SK-N-SH (cell line): ENCODE data around the gene INSC. TPM values are rescaled to one million over a fixed set of nuclear protein-coding genes. Genes with fewer than 3 reads are reported as not detected.

Experiments
- CTCF ChIA-PET: fragments of 300-600, 350-600 bp; formaldehyde crosslinking; extraction: SDS; loops from one replicate; lab custom pipeline; 2021; lab: Yijun Ruan, JAX
- POLR2A ChIA-PET: fragments of 350-600 bp; sonication (Branson Sonifier 250); formaldehyde crosslinking; extraction: SDS; loops from one replicate; lab custom pipeline; 2020; ENCODE audit warnings: antibody characterized with exemption, inconsistent platforms; lab: Yijun Ruan, JAX
- DNase-seq: peaks from one replicate; pipeline ENCODE4 v3.0.0; 2012
- H2AFZ ChIP-seq: fragments of 200-600 bp; sonication (generic); 2 replicates; pipeline ENCODE4 v1.8.1; 2016; ENCODE audit warnings: antibody characterized with exemption, mild to moderate bottlenecking, low read depth
- H3F3A ChIP-seq: fragments of 200-600 bp; sonication (generic); replicated peaks from 2 replicates; pipeline ENCODE3; 2016; ENCODE audit warnings: antibody characterized with exemption, mild to moderate bottlenecking; ENCODE audit not compliant: insufficient read depth
- H3K27ac ChIP-seq, 2 experiments: fragments of 200-500 bp in 1 of 2; fragments of 200-600 bp in 1 of 2; sonication (Bioruptor generic) in 1 of 2; sonication (generic), shearing (Covaris generic) in 1 of 2; 2 replicates each; pipeline versions ENCODE4 v1.5.1 to v1.6.1; 2014 to 2016; ENCODE audit warnings: low read depth in 2 of 2, inconsistent platforms in 1 of 2, low read length in 1 of 2, mild to moderate bottlenecking in 1 of 2, mixed read lengths in 1 of 2
- H3K27me3 ChIP-seq: fragments of 200-600 bp; sonication (generic), shearing (Covaris generic); 2 replicates; pipeline ENCODE4 v1.6.1; 2016; ENCODE audit warnings: mixed run types; ENCODE audit not compliant: insufficient read depth
- H3K36me3 ChIP-seq, 2 experiments: fragments of 200-500 bp in 1 of 2; fragments of 200-600 bp in 1 of 2; sonication (Bioruptor generic) in 1 of 2; sonication (generic) in 1 of 2; replicated peaks in 1 of 2; 2 replicates each; pipeline versions ENCODE3 to v1.5.1; 2014 to 2016; ENCODE audit warnings: low read length in 1 of 2, mild to moderate bottlenecking in 1 of 2; ENCODE audit not compliant: insufficient read depth in 2 of 2, control insufficient read depth in 1 of 2
- H3K4me1 ChIP-seq, 2 experiments: fragments of 200-500 bp in 1 of 2; fragments of 200-600 bp in 1 of 2; sonication (Bioruptor generic) in 1 of 2; sonication (generic), shearing (Covaris generic) in 1 of 2; 2 replicates each; pipeline versions ENCODE4 v1.5.1 to v1.6.1; 2014 to 2016; ENCODE audit warnings: low read depth in 1 of 2, low read length in 1 of 2, mixed run types in 1 of 2; ENCODE audit not compliant: insufficient read depth in 2 of 2, control insufficient read depth in 1 of 2
- H3K4me2 ChIP-seq: fragments of 200-600 bp; sonication (generic), shearing (Covaris generic); 2 replicates; pipeline ENCODE4 v1.6.1; 2017; ENCODE audit warnings: mixed run types
- H3K4me3 ChIP-seq, 2 experiments: fragments of 200-500 bp in 1 of 2; fragments of 200-600 bp in 1 of 2; sonication (Bioruptor generic) in 1 of 2; sonication (generic), shearing (Covaris generic) in 1 of 2; 2 replicates each; pipeline versions ENCODE4 v1.5.1 to v1.8.1; 2014 to 2016; ENCODE audit warnings: low read depth in 2 of 2, inconsistent platforms in 1 of 2, low read length in 1 of 2, mild to moderate bottlenecking in 1 of 2, mixed read lengths in 1 of 2, moderate library complexity in 1 of 2
- H3K79me2 ChIP-seq: fragments of 200-600 bp; sonication (generic); 2 replicates; pipeline ENCODE4 v1.8.1; 2017; ENCODE audit warnings: mild to moderate bottlenecking; ENCODE audit not compliant: insufficient read depth
- H3K9ac ChIP-seq: fragments of 200-600 bp; sonication (generic); 2 replicates; pipeline ENCODE4 v1.6.1; 2017; ENCODE audit warnings: mixed run types
- H3K9me2 ChIP-seq: fragments of 200-600 bp; sonication (generic); 2 replicates; pipeline ENCODE4 v1.6.1; 2017; ENCODE audit warnings: mixed run types
- H3K9me3 ChIP-seq: fragments of 200-600 bp; sonication (generic); 2 replicates; pipeline ENCODE4 v1.6.1; 2017; ENCODE audit warnings: mixed run types, mild to moderate bottlenecking, moderate library complexity
- H4K20me1 ChIP-seq: fragments of 200-600 bp; sonication (generic); 2 replicates; pipeline ENCODE4 v1.6.1; 2017; ENCODE audit warnings: mild to moderate bottlenecking, mixed run types; ENCODE audit not compliant: insufficient read depth
- CHD2 ChIP-seq: fragments of 150-350 bp; IDR thresholded peaks from 2 replicates; pipeline ENCODE4 v1.6.1; 2018; ENCODE audit warnings: low read length; ENCODE audit not compliant: partially characterized antibody
- FOXJ3 ChIP-seq: sonication (generic); formaldehyde crosslinking; IDR thresholded peaks from 2 replicates; pipeline ENCODE4 v1.5.1; 2020; ENCODE audit warnings: mild to moderate bottlenecking, missing genetic modification reagents
- FOXM1 ChIP-seq: IDR thresholded peaks from 2 replicates; pipeline ENCODE4 v1.4.0; 2012; ENCODE audit warnings: low read depth, mild to moderate bottlenecking
- GATA2 ChIP-seq: sonication (generic); formaldehyde crosslinking; IDR thresholded peaks from 2 replicates; pipeline ENCODE4 v1.5.0; 2020; ENCODE audit warnings: mild to moderate bottlenecking, missing genetic modification reagents
- MEF2A ChIP-seq: IDR thresholded peaks from 2 replicates; pipeline ENCODE4 v1.4.0; 2012; ENCODE audit warnings: low read depth, borderline replicate concordance
- NRF1 ChIP-seq: IDR thresholded peaks from 2 replicates; pipeline ENCODE4 v1.6.1; 2012; ENCODE audit warnings: low read depth, mild to moderate bottlenecking, low read length
- PBX3 ChIP-seq: IDR thresholded peaks from 2 replicates; pipeline ENCODE4; 2012
- SMC3 ChIP-seq: IDR thresholded peaks from 2 replicates; pipeline ENCODE4 v1.6.1; 2012; ENCODE audit warnings: low read depth, low read length, improper control_type of control experiment
- TEAD4 ChIP-seq: IDR thresholded peaks from 2 replicates; pipeline ENCODE4 v1.4.0; 2012; ENCODE audit warnings: mild to moderate bottlenecking, borderline replicate concordance; ENCODE audit not compliant: insufficient read depth
- WGBS: methylation state at CpG from one replicate; pipeline ENCODE4 v1.1.6; 2017; ENCODE audit warnings: low lambda C conversion rate; 5-methylcytosine and 5-hydroxymethylcytosine counted together
- polyA plus RNA-seq, 3 experiments: library from polyadenylated mRNA; depleted of rRNA; stranded (reverse); fragments of >200 nt; gene quantifications; 2 replicates each; pipeline ENCODE4 v1.2.3, GENCODE V29; 2012

INSC gene
- polyA plus RNA-seq, 1 of the 3 experiments (the other 2 are of a cell fraction), result not detected

GRCh38 chr11:15293975-15294620, 179.4 kb downstream of the INSC start (continued):
- no peak for TF ChIP-seq TEAD4
- no peak for TF ChIP-seq GATA2 (CRISPR knock-in tag)
- TF ChIP-seq FOXJ3 (CRISPR knock-in tag), result no peak
- TF ChIP-seq PBX3, result no peak
- no peak for TF ChIP-seq MEF2A

GRCh38 chr11:15295695-15296094, 181.0 kb downstream of the INSC start:
- Histone ChIP-seq H3K4me2 (no peak overlapping the region), H3K36me3 (no peaks in the 10 kb centered on the region), H3K9me2 (no peaks in the 10 kb centered on the region), H3K27ac (no peak overlapping the region), H3K9ac (no peak overlapping the region), H4K20me1 (no peaks in the 10 kb centered on the region), H2AFZ (no peak overlapping the region), H3K4me1 (peaks cover 0 to 2% of the 10 kb centered on the region in 2 experiments; a peak in 1 of 4 replicates), H3K27me3 (no peaks in the 10 kb centered on the region), H3K4me3 (no peak overlapping the region), H3K79me2 (no peaks in the 10 kb centered on the region), H3K9me3 (no peaks in the 10 kb centered on the region), H3F3A (no peaks in the 10 kb centered on the region)
- TF ChIP-seq FOXM1 (no peak), SMC3 (no peak), NRF1 (no peak), CHD2 (no peak), MEF2A (no peak)
- DNase-seq, result no peak
- WGBS, result 12% methylated on average over 1 of the region's 1 CpG
- CTCF ChIA-PET, result interaction anchor here (0.6 to 1.0 kb wide), 2 partner anchors 20 to 778 kb away, joined by 3 read pairs; no protein-coding TSS in a partner anchor
- POLR2A ChIA-PET, result no interaction called here

Other genes starting within 250 kb of the INSC start
- 9.3 and 10.9 TPM in 2 replicates for gene CYP2R1, start 222.7 kb upstream of the INSC start, polyA plus RNA-seq (2012; rRNA removed)
- not detected in 2 replicates for gene CALCA, start 142.6 kb upstream of the INSC start, polyA plus RNA-seq (2012; rRNA removed)
- 0.07 and 0.11 TPM in 2 replicates for gene CALCB, start 41.3 kb upstream of the INSC start, polyA plus RNA-seq (2012; rRNA removed)